Stimulated activated effector memory CD8-positive, alpha-beta T cell treated with anti-CD3 and anti-CD28 coated beads, Interleukin-12 subunit alpha, Interleukin-12 subunit beta, amount 100 ng/mL, for 72 hours (primary cell): Measurements from ENCODE around the gene PRDM11.

Experiments used
- ATAC-seq: fragments of 150-1000 bp; cut with Tn5 transposase; 2 replicates; pipeline ENCODE4 v1.10.0; 2021
- DNase-seq, 2 donors: peaks; one replicate each; pipeline ENCODE4 v3.0.0; 2021 to 2022; ENCODE audit warnings: low spot score in 2 of 2
- H3K27ac Mint-ChIP-seq: one replicate; pipeline ENCODE4 v1.8.0; 2022; ENCODE audit warnings: mild to moderate bottlenecking, mixed read lengths
- H3K36me3 Mint-ChIP-seq: one replicate; pipeline ENCODE4 v1.8.0; 2022; ENCODE audit warnings: mild to moderate bottlenecking, mixed read lengths
- H3K4me1 Mint-ChIP-seq: one replicate; pipeline ENCODE4 v1.8.0; 2022; ENCODE audit warnings: mixed read lengths
- H3K4me3 Mint-ChIP-seq: one replicate; pipeline ENCODE4 v1.8.0; 2022; ENCODE audit warnings: mild to moderate bottlenecking, mixed read lengths
- H3K9me3 Mint-ChIP-seq: one replicate; pipeline ENCODE4 v1.8.0; 2022; ENCODE audit warnings: mixed read lengths

Gene PRDM11

GRCh38 chr11:45174168-45174835, 27.9 kb downstream of the PRDM11 start:
- Mint-ChIP-seq H3K4me1 (peaks cover 42% of the 10 kb centered on the region), H3K4me3 (no peak overlapping the region), H3K27ac (no peak overlapping the region), H3K9me3 (no peaks in the 10 kb centered on the region), H3K36me3 (no peaks in the 10 kb centered on the region)
- no peak for DNase-seq
- ATAC-seq, result no peak

- H3K27ac Mint-ChIP-seq, result no peak overlapping the region
- H3K4me1 Mint-ChIP-seq, result peaks cover 35% of the 10 kb centered on the region
Measured at GRCh38 chr11:45174963-45175362, 28.5 kb downstream of the PRDM11 start.

GRCh38 chr11:45176996-45177395, 30.6 kb downstream of the PRDM11 start:
- no peak for DNase-seq
- ATAC-seq, result no peak
- no peaks in the 10 kb centered on the region for H3K9me3 Mint-ChIP-seq
- H3K36me3 Mint-ChIP-seq, result no peaks in the 10 kb centered on the region
- H3K4me3 Mint-ChIP-seq, result no peak overlapping the region
- no peak overlapping the region for H3K27ac Mint-ChIP-seq
- H3K4me1 Mint-ChIP-seq, result peaks cover 18% of the 10 kb centered on the region

More at GRCh38 chr11:45174963-45175362, 28.5 kb downstream of the PRDM11 start:
- Mint-ChIP-seq H3K36me3 (no peaks in the 10 kb centered on the region), H3K4me3 (no peak overlapping the region), H3K9me3 (no peaks in the 10 kb centered on the region)
- no peak for ATAC-seq
- DNase-seq, result no peak

- H3K36me3 Mint-ChIP-seq, result no peaks in the 10 kb centered on the region
- no peaks in the 10 kb centered on the region for H3K9me3 Mint-ChIP-seq
- no peak for DNase-seq
- peaks cover 18% of the 10 kb centered on the region for H3K4me1 Mint-ChIP-seq
- no peak overlapping the region for H3K27ac Mint-ChIP-seq
- H3K4me3 Mint-ChIP-seq, result no peak overlapping the region
- no peak for ATAC-seq
Measured at GRCh38 chr11:45178223-45178622, 31.8 kb downstream of the PRDM11 start.

GRCh38 chr11:45178890-45179671, 32.6 kb downstream of the PRDM11 start:
- Mint-ChIP-seq H3K4me1 (peaks cover 18% of the 10 kb centered on the region), H3K4me3 (peak overlapping the region; percentile 67), H3K36me3 (no peaks in the 10 kb centered on the region), H3K9me3 (no peaks in the 10 kb centered on the region), H3K27ac (no peak overlapping the region)
- DNase-seq (no peak), ATAC-seq (no peak)

- no peaks in the 10 kb centered on the region for H3K9me3 Mint-ChIP-seq
- H3K36me3 Mint-ChIP-seq, result no peaks in the 10 kb centered on the region
- ATAC-seq (no peak), DNase-seq (no peak)
- peak overlapping the region; percentile 67 for H3K4me3 Mint-ChIP-seq
- H3K27ac Mint-ChIP-seq, result no peak overlapping the region
- H3K4me1 Mint-ChIP-seq, result peaks cover 18% of the 10 kb centered on the region
Measured at GRCh38 chr11:45179686-45180178, 33.3 kb downstream of the PRDM11 start.

- Mint-ChIP-seq H3K27ac (no peak overlapping the region), H3K36me3 (no peaks in the 10 kb centered on the region), H3K4me1 (peaks cover 18% of the 10 kb centered on the region), H3K4me3 (peak overlapping the region; percentile 67), H3K9me3 (no peaks in the 10 kb centered on the region)
- DNase-seq (no peak), ATAC-seq (peak; percentile 62)
Measured at GRCh38 chr11:45180179-45180847, 33.9 kb downstream of the PRDM11 start.

- Mint-ChIP-seq H3K27ac (no peak overlapping the region), H3K4me1 (peaks cover 18% of the 10 kb centered on the region), H3K4me3 (peak overlapping the region; percentile 45), H3K9me3 (no peaks in the 10 kb centered on the region), H3K36me3 (no peaks in the 10 kb centered on the region)
- ATAC-seq (peak; percentile 93), DNase-seq (peak; percentile 36 to 63)
Measured at GRCh38 chr11:45180848-45181192, 34.4 kb downstream of the PRDM11 start.

- DNase-seq (no peak), ATAC-seq (no peak)
- Mint-ChIP-seq H3K9me3 (no peaks in the 10 kb centered on the region), H3K4me1 (peaks cover 18% of the 10 kb centered on the region), H3K4me3 (peak overlapping the region; percentile 45), H3K27ac (no peak overlapping the region), H3K36me3 (no peaks in the 10 kb centered on the region)
Measured at GRCh38 chr11:45181193-45181888, 34.9 kb downstream of the PRDM11 start.

- Mint-ChIP-seq H3K27ac (no peak overlapping the region), H3K4me3 (peak overlapping the region; percentile 45)
- no peak for ATAC-seq
Measured at GRCh38 chr11:45181889-45182550, 35.6 kb downstream of the PRDM11 start.

GRCh38 chr11:45182902-45183301, 36.5 kb downstream of the PRDM11 start:
- no peak overlapping the region for H3K27ac Mint-ChIP-seq
- ATAC-seq, result no peak
- H3K4me1 Mint-ChIP-seq, result peaks cover 19% of the 10 kb centered on the region
- no peaks in the 10 kb centered on the region for H3K36me3 Mint-ChIP-seq
- H3K4me3 Mint-ChIP-seq, result no peak overlapping the region
- DNase-seq, result no peak
- H3K9me3 Mint-ChIP-seq, result no peaks in the 10 kb centered on the region

More at GRCh38 chr11:45181889-45182550, 35.6 kb downstream of the PRDM11 start:
- Mint-ChIP-seq H3K4me1 (peaks cover 20% of the 10 kb centered on the region), H3K36me3 (no peaks in the 10 kb centered on the region), H3K9me3 (no peaks in the 10 kb centered on the region)
- DNase-seq, result no peak

GRCh38 chr11:45184640-45185039, 38.2 kb downstream of the PRDM11 start:
- H3K9me3 Mint-ChIP-seq, result no peaks in the 10 kb centered on the region
- H3K36me3 Mint-ChIP-seq, result peaks cover 6% of the 10 kb centered on the region
- H3K27ac Mint-ChIP-seq, result no peak overlapping the region
- no peak for ATAC-seq
- no peak for DNase-seq
- H3K4me1 Mint-ChIP-seq, result peaks cover 13% of the 10 kb centered on the region
- no peak overlapping the region for H3K4me3 Mint-ChIP-seq

- peaks cover 6% of the 10 kb centered on the region for H3K36me3 Mint-ChIP-seq
- no peaks in the 10 kb centered on the region for H3K9me3 Mint-ChIP-seq
- DNase-seq (no peak), ATAC-seq (no peak)
- no peak overlapping the region for H3K27ac Mint-ChIP-seq
- H3K4me1 Mint-ChIP-seq, result peaks cover 13% of the 10 kb centered on the region
- H3K4me3 Mint-ChIP-seq, result no peak overlapping the region
Measured at GRCh38 chr11:45185228-45185729, 38.8 kb downstream of the PRDM11 start.

GRCh38 chr11:45187375-45187774, 40.9 kb downstream of the PRDM11 start:
- DNase-seq, result no peak
- H3K36me3 Mint-ChIP-seq, result peaks cover 6% of the 10 kb centered on the region
- peaks cover 13% of the 10 kb centered on the region for H3K4me1 Mint-ChIP-seq
- H3K27ac Mint-ChIP-seq, result no peak overlapping the region
- no peak overlapping the region for H3K4me3 Mint-ChIP-seq
- no peak for ATAC-seq
- no peaks in the 10 kb centered on the region for H3K9me3 Mint-ChIP-seq
